Measurements from ENCODE around the gene PAX5.

DNA sequence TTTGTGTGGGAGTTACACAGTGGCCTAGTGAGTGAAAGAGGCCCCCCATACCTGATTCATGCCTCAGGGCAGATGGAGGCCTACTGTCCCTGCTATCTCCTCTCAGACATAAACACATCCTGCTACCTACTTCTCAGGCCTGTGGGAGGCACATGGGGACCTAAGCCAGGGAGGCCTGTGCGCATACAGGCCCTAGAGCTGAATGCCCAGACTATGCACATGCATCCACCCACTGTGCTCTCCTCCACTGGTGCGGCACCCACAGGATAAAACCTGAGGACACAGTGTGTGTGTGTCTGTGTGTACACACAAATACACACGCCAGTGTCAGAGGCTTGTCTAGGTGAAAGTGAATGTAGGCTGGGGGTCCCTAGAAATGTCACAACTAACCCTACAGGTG, 1.4 kb downstream of the PAX5 start:
- TF ChIP-seq, protein P1, sequence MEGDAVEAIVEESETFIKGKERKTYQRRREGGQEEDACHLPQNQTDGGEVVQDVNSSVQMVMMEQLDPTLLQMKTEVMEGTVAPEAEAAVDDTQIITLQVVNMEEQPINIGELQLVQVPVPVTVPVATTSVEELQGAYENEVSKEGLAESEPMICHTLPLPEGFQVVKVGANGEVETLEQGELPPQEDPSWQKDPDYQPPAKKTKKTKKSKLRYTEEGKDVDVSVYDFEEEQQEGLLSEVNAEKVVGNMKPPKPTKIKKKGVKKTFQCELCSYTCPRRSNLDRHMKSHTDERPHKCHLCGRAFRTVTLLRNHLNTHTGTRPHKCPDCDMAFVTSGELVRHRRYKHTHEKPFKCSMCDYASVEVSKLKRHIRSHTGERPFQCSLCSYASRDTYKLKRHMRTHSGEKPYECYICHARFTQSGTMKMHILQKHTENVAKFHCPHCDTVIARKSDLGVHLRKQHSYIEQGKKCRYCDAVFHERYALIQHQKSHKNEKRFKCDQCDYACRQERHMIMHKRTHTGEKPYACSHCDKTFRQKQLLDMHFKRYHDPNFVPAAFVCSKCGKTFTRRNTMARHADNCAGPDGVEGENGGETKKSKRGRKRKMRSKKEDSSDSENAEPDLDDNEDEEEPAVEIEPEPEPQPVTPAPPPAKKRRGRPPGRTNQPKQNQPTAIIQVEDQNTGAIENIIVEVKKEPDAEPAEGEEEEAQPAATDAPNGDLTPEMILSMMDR (IDR thresholded peaks at IDR 0.05; ENCODE audit: borderline replicate concordance, extremely low read depth, low read length, poor library complexity, severe bottlenecking) = no peak
- no peak for TF ChIP-seq EZH2 (IDR thresholded peaks at IDR 0.05; ENCODE audit: borderline replicate concordance, low read depth, low read length, severe bottlenecking)
